ENCODE data around the gene TLK2.
"Not testable (repeated sequence)": the region's sequence is repeated elsewhere in the genome, so short reads cannot be mapped to it uniquely, and the experiment has no call there.

DNA sequence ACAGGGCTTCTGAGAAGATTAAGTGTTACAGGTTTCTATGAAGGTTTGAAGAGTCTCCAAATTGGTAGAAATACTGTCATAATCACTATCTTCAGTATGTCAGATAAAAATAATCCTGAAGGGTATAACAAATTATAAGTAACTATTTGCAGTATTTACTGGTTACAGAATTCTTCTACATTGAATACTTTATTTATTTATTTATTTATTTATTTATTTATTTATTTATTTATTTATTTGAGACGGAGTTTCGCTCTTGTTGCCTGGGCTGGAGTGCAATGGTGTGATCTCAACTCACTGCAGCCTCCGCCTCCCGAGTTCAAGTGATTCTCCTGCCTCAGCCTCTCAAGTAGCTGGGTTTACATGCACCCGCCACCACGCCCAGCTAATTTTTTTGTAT, 125.2 kb downstream of the TLK2 start:
- not testable (repeated sequence) for TF ChIP-seq CTCF (IDR thresholded peaks at IDR 0.05; ENCODE audit: poor library complexity, severe bottlenecking); MXI1 (conservative IDR thresholded peaks at IDR 0.05; ENCODE audit: poor library complexity, severe bottlenecking); EZH2 (IDR thresholded peaks at IDR 0.05; ENCODE audit: borderline replicate concordance, insufficient read depth, low read length, poor library complexity, severe bottlenecking); RAD21 (conservative IDR thresholded peaks at IDR 0.05); TAF1 (IDR thresholded peaks at IDR 0.05; ENCODE audit: low read depth); EP300 (conservative IDR thresholded peaks at IDR 0.05; ENCODE audit: poor library complexity, severe bottlenecking); POLR2AphosphoS5 (IDR thresholded peaks at IDR 0.05)
- TF ChIP-seq, protein P1, sequence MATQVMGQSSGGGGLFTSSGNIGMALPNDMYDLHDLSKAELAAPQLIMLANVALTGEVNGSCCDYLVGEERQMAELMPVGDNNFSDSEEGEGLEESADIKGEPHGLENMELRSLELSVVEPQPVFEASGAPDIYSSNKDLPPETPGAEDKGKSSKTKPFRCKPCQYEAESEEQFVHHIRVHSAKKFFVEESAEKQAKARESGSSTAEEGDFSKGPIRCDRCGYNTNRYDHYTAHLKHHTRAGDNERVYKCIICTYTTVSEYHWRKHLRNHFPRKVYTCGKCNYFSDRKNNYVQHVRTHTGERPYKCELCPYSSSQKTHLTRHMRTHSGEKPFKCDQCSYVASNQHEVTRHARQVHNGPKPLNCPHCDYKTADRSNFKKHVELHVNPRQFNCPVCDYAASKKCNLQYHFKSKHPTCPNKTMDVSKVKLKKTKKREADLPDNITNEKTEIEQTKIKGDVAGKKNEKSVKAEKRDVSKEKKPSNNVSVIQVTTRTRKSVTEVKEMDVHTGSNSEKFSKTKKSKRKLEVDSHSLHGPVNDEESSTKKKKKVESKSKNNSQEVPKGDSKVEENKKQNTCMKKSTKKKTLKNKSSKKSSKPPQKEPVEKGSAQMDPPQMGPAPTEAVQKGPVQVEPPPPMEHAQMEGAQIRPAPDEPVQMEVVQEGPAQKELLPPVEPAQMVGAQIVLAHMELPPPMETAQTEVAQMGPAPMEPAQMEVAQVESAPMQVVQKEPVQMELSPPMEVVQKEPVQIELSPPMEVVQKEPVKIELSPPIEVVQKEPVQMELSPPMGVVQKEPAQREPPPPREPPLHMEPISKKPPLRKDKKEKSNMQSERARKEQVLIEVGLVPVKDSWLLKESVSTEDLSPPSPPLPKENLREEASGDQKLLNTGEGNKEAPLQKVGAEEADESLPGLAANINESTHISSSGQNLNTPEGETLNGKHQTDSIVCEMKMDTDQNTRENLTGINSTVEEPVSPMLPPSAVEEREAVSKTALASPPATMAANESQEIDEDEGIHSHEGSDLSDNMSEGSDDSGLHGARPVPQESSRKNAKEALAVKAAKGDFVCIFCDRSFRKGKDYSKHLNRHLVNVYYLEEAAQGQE (IDR thresholded peaks at IDR 0.05; ENCODE audit: borderline replicate concordance), result not testable (repeated sequence)

Data from neural cell (in vitro differentiated cells).